Mesenchymal stem cell (in vitro differentiated cells and primary cell): ENCODE data around the gene PTPRD.
"Not testable (repeated sequence)": the region's sequence is repeated elsewhere in the genome, so short reads cannot be mapped to it uniquely, and the experiment has no call there.

Experiments used
- DNase-seq: peaks from one replicate; pipeline ENCODE4 v3.0.0-alpha.2; 2013
- H2AFZ ChIP-seq: one replicate; pipeline ENCODE4 v1.6.1; 2013; ENCODE audit warnings: low read depth, mild to moderate bottlenecking, control low read depth, inconsistent platforms, low read length, moderate library complexity
- H2AK5ac ChIP-seq: 2 replicates; pipeline ENCODE4 v1.6.1; 2013; ENCODE audit warnings: low read length, moderate library complexity, mild to moderate bottlenecking, inconsistent platforms; ENCODE audit not compliant: severe bottlenecking
- H2BK120ac ChIP-seq: one replicate; pipeline ENCODE4 v1.6.1; 2013; ENCODE audit warnings: low read depth, mild to moderate bottlenecking, inconsistent platforms, low read length, moderate library complexity
- H2BK12ac ChIP-seq, 2 experiments: one replicate each; pipeline ENCODE4 v1.6.1; 2013; ENCODE audit warnings: inconsistent platforms in 2 of 2, low read length in 2 of 2, mild to moderate bottlenecking in 2 of 2, moderate library complexity in 2 of 2, control low read depth in 1 of 2
- H2BK15ac ChIP-seq: one replicate; pipeline ENCODE4 v1.6.1; 2013; ENCODE audit warnings: mild to moderate bottlenecking, low read depth, inconsistent platforms; ENCODE audit not compliant: poor library complexity, severe bottlenecking
- H2BK5ac ChIP-seq: 2 replicates; pipeline ENCODE4 v1.6.1; 2013; ENCODE audit warnings: low read depth, mild to moderate bottlenecking, low read length, control low read depth, inconsistent platforms; ENCODE audit not compliant: poor library complexity, severe bottlenecking
- H3K14ac ChIP-seq, 2 experiments: one replicate each; pipeline ENCODE4 v1.6.1; 2013; ENCODE audit warnings: inconsistent platforms in 2 of 2, low read length in 2 of 2, control low read depth in 1 of 2, mild to moderate bottlenecking in 1 of 2, moderate library complexity in 1 of 2
- H3K18ac ChIP-seq, 2 experiments: one replicate each; pipeline ENCODE4 v1.6.1; 2013; ENCODE audit warnings: inconsistent platforms in 2 of 2, low read length in 2 of 2, control low read depth in 1 of 2, low read depth in 1 of 2, mild to moderate bottlenecking in 1 of 2
- H3K23ac ChIP-seq, 2 experiments: one replicate each; pipeline ENCODE4 v1.6.1; 2013; ENCODE audit warnings: inconsistent platforms in 2 of 2, low read length in 2 of 2, mild to moderate bottlenecking in 2 of 2, moderate library complexity in 2 of 2, control low read depth in 1 of 2
- H3K27ac ChIP-seq: 2 replicates; pipeline ENCODE4 v1.5.1; 2013; ENCODE audit warnings: mild to moderate bottlenecking, moderate library complexity, low read length, control low read depth, inconsistent platforms; ENCODE audit not compliant: poor library complexity, severe bottlenecking
- H3K27me3 ChIP-seq, 2 experiments: 2 replicates each; pipeline versions ENCODE4 v1.6.1 to v1.7.0; 2013; ENCODE audit warnings: low read length in 2 of 2, mild to moderate bottlenecking in 2 of 2, moderate library complexity in 2 of 2, control low read depth in 1 of 2, inconsistent platforms in 1 of 2; ENCODE audit not compliant: control insufficient read depth in 1 of 2, insufficient read depth in 1 of 2
- H3K36me3 ChIP-seq, 2 experiments: 2 replicates each; pipeline versions ENCODE4 v1.6.1 to v1.7.0; 2013; ENCODE audit warnings: low read length in 2 of 2, control low read depth in 1 of 2, inconsistent platforms in 1 of 2, low read depth in 1 of 2, mild to moderate bottlenecking in 1 of 2; ENCODE audit not compliant: insufficient read depth in 2 of 2, control insufficient read depth in 1 of 2
- H3K4ac ChIP-seq, 2 experiments: one replicate each; pipeline ENCODE4 v1.6.1; 2013; ENCODE audit warnings: inconsistent platforms in 2 of 2, low read length in 2 of 2, mild to moderate bottlenecking in 2 of 2, moderate library complexity in 2 of 2, control low read depth in 1 of 2, low read depth in 1 of 2
- H3K4me1 ChIP-seq: 2 replicates; pipeline ENCODE4 v1.6.1; 2013; ENCODE audit warnings: low read depth, low read length, control low read depth; ENCODE audit not compliant: control insufficient read depth, insufficient read depth
- H3K4me2 ChIP-seq: 2 replicates; pipeline ENCODE4 v1.6.1; 2013; ENCODE audit warnings: low read length, mild to moderate bottlenecking, inconsistent platforms; ENCODE audit not compliant: poor library complexity, severe bottlenecking
- H3K4me3 ChIP-seq, 2 experiments: 2 replicates each; pipeline versions ENCODE4 v1.5.1 to v1.7.0; 2013; ENCODE audit warnings: low read length in 2 of 2, mild to moderate bottlenecking in 2 of 2, control low read depth in 1 of 2, low read depth in 1 of 2; ENCODE audit not compliant: insufficient read depth in 1 of 2
- H3K79me1 ChIP-seq: replicated peaks from 2 replicates; pipeline ENCODE4 v1.6.1; 2013; ENCODE audit warnings: mild to moderate bottlenecking, control low read depth, low read length, inconsistent platforms; ENCODE audit not compliant: poor library complexity, severe bottlenecking
- H3K9ac ChIP-seq: 2 replicates; pipeline ENCODE4 v1.7.0; 2013; ENCODE audit warnings: mild to moderate bottlenecking, low read length, moderate library complexity
- H3K9me3 ChIP-seq: 2 replicates; pipeline ENCODE4 v1.7.0; 2013; ENCODE audit warnings: mild to moderate bottlenecking, low read length; ENCODE audit not compliant: control insufficient read depth
- H4K8ac ChIP-seq: one replicate; pipeline ENCODE4 v1.6.1; 2013; ENCODE audit warnings: inconsistent platforms, mild to moderate bottlenecking, low read length, moderate library complexity
- H4K91ac ChIP-seq: one replicate; pipeline ENCODE4 v1.6.1; 2013; ENCODE audit warnings: mild to moderate bottlenecking, low read length, inconsistent platforms
- WGBS: methylation state at CpG from one replicate; pipeline ENCODE4 v1.1.7; 2013; ENCODE audit warnings: mixed read lengths; 5-methylcytosine and 5-hydroxymethylcytosine counted together

The PTPRD gene

DNA sequence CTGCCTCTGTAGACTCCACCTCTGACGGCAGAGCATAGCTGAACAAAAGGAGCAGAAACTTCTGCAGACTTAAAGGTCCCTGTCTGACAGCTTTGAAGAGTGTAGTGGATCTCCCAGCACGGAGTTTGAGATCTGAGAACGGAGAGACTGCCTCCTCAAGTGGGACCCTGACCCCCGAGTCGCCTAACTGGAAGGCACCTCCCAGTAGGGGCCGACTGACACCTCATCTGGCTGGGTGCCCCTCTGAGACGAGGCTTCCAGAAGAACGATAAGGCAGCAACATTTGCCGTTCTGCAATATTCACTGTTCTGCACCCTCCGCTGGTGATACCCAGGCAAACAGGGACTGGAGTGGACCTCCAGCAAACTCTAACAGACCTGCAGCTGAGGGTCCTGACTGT, 1186.3 kb downstream of the PTPRD start:
- H4K8ac ChIP-seq: not testable (repeated sequence)

GRCh38 chr9:9412241-9412640, 1200.6 kb downstream of the PTPRD start:
- no peak overlapping the region for H3K4me3 ChIP-seq
- no peak overlapping the region for H3K4me2 ChIP-seq
- H3K9ac ChIP-seq: no peak overlapping the region

More for the DNA sequence above, 1186.3 kb downstream of the PTPRD start:
- H4K91ac ChIP-seq, H3K9ac ChIP-seq, H3K14ac ChIP-seq, H3K36me3 ChIP-seq, H3K27ac ChIP-seq, H2AK5ac ChIP-seq, H3K18ac ChIP-seq, H3K4me2 ChIP-seq, H3K79me1 ChIP-seq, H2BK12ac ChIP-seq, H3K23ac ChIP-seq, H3K4me1 ChIP-seq, H3K4ac ChIP-seq, H3K27me3 ChIP-seq, H3K4me3 ChIP-seq, H2BK5ac ChIP-seq, H2BK15ac ChIP-seq, H3K9me3 ChIP-seq, H2BK120ac ChIP-seq, H2AFZ ChIP-seq, DNase-seq: not testable (repeated sequence)
- WGBS: 80% methylated on average over 10 of the region's 10 CpGs

DNA sequence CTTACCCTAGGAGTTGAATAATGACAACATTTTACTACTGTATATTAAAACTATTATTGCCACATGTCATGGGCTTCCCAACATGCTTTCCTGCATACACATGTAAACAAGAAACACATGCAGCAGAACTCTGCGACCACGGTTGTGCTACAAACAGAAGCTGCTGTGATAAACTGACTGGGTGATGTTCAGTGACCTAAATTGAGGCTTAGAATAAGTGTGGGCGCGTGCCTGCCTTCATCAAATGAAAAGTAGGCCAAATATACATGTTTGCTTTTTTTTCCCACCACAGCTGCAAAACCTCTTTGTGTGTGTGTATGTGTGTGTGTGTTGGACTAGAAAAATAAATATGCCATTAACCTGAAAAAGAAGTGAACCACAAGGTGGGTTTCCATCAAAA, 1202.1 kb downstream of the PTPRD start:
- no peak overlapping the region for H2BK120ac ChIP-seq
- H3K79me1 ChIP-seq: no peaks in the 10 kb centered on the region
- H3K9ac ChIP-seq: no peak overlapping the region
- no peak overlapping the region for H3K14ac ChIP-seq
- H4K8ac ChIP-seq: no peak overlapping the region
- no peaks in the 10 kb centered on the region for H3K27me3 ChIP-seq
- H3K4me2 ChIP-seq: no peak overlapping the region
- no peak overlapping the region for H3K27ac ChIP-seq
- no peak overlapping the region for H3K4me3 ChIP-seq
- no peak overlapping the region for H2BK15ac ChIP-seq
- no peak overlapping the region for H3K23ac ChIP-seq
- no peaks in the 10 kb centered on the region for H3K36me3 ChIP-seq
- no peak overlapping the region for H2BK12ac ChIP-seq
- no peak overlapping the region for H4K91ac ChIP-seq
- no peak for DNase-seq
- WGBS: 80% methylated on average over 2 of the region's 4 CpGs
- H2AK5ac ChIP-seq: no peak overlapping the region
- no peaks in the 10 kb centered on the region for H3K4me1 ChIP-seq
- H3K18ac ChIP-seq: no peak overlapping the region
- H3K4ac ChIP-seq: no peak overlapping the region
- no peaks in the 10 kb centered on the region for H3K9me3 ChIP-seq
- H2AFZ ChIP-seq: no peak overlapping the region
- H2BK5ac ChIP-seq: no peak overlapping the region

More at GRCh38 chr9:9412241-9412640, 1200.6 kb downstream of the PTPRD start:
- Histone ChIP-seq H2BK15ac (no peak overlapping the region), H3K14ac (no peak overlapping the region), H3K4ac (no peak overlapping the region), H3K79me1 (no peaks in the 10 kb centered on the region), H3K23ac (no peak overlapping the region), H3K9me3 (no peaks in the 10 kb centered on the region), H3K4me1 (no peaks in the 10 kb centered on the region), H3K27ac (no peak overlapping the region), H2AFZ (no peak overlapping the region), H4K8ac (no peak overlapping the region), H4K91ac (no peak overlapping the region), H3K18ac (no peak overlapping the region), H2BK12ac (no peak overlapping the region), H2AK5ac (no peak overlapping the region), H2BK120ac (no peak overlapping the region), H3K36me3 (no peaks in the 10 kb centered on the region), H3K27me3 (no peaks in the 10 kb centered on the region), H2BK5ac (no peak overlapping the region)
- WGBS: 100% methylated on average over 2 of the region's 3 CpGs
- no peak for DNase-seq

- Histone ChIP-seq H2AFZ (no peak overlapping the region), H3K4ac (no peak overlapping the region), H2BK15ac (no peak overlapping the region), H2AK5ac (no peak overlapping the region), H2BK12ac (no peak overlapping the region), H3K27me3 (no peaks in the 10 kb centered on the region), H3K9ac (no peak overlapping the region), H3K36me3 (no peaks in the 10 kb centered on the region), H3K4me3 (no peak overlapping the region), H3K14ac (no peak overlapping the region), H4K91ac (no peak overlapping the region), H4K8ac (no peak overlapping the region), H3K4me2 (no peak overlapping the region), H3K18ac (no peak overlapping the region), H3K79me1 (no peaks in the 10 kb centered on the region), H3K9me3 (no peaks in the 10 kb centered on the region), H3K4me1 (no peaks in the 10 kb centered on the region), H3K23ac (no peak overlapping the region), H2BK120ac (no peak overlapping the region), H2BK5ac (no peak overlapping the region), H3K27ac (no peak overlapping the region)
- WGBS: no CpG with 5 or more reads among the region's 2 CpGs
- no peak for DNase-seq
These were observed 1212.8 kb downstream of the PTPRD start for GRCh38 chr9:9399982-9400381.
